ENCODE measurements around the gene TMEM213. TPM values are rescaled to one million over a fixed set of nuclear protein-coding genes. Genes with fewer than 3 reads are reported as not detected.
A peak's percentile ranks its signal among the peaks of the same experiment; 100 is the strongest.

TMEM213 gene
- total and polyA plus RNA-seq, 2 of the 13 experiments (the other 11 are each of a cell fraction or from before 2014, with no cell fraction given): not detected

GRCh38 chr7:138799336-138800000 is 1.7 kb downstream of the TMEM213 start:
- Histone ChIP-seq H2AFZ (ENCODE audit: low read length) (no peak overlapping the region), H3K27ac (ENCODE audit: extremely low read length, insufficient read depth, low read length) (no peak overlapping the region), H3K36me3 (replicated peaks in 1 of 2; ENCODE audit: control insufficient read depth in 1 of 2, insufficient read depth in 2 of 2, low read length in 2 of 2) (no peaks in the 10 kb centered on the region), H3K27me3 (ENCODE audit: control insufficient read depth in 1 of 2, insufficient read depth in 2 of 2, low read length in 2 of 2) (peaks cover 3 to 14% of the 10 kb centered on the region in 2 experiments; a peak in 2 of 5 replicates), H3K9ac (ENCODE audit: insufficient read depth, low read depth, low read length) (no peak overlapping the region), H4K20me1 (ENCODE audit: insufficient read depth, low read length) (no peaks in the 10 kb centered on the region), H3K9me3 (ENCODE audit: low read length) (no peaks in the 10 kb centered on the region), H3K79me2 (ENCODE audit: insufficient read depth, low read length) (no peaks in the 10 kb centered on the region), H3K4me1 (ENCODE audit: insufficient read depth, low read length) (peaks cover 27% of the 10 kb centered on the region), H3K4me2 (ENCODE audit: low read depth, low read length) (no peak overlapping the region), H3K4me3 (replicated peaks in 1 of 3; ENCODE audit: insufficient read depth in 1 of 3, low read depth in 2 of 3, low read length in 3 of 3) (no peak overlapping the region)
- in situ Hi-C loops (cut with HindIII; ENCODE audit: extremely low pct_ligation_motif_present, low pct_unique_long_range_greater_than_20kb) (no loop called here), intact Hi-C loops (cut with micrococcal nuclease; ENCODE audit: unreplicated experiment) (no loop called here)
- no peak for TF ChIP-seq JUND (CRISPR knock-in tag; IDR thresholded peaks at IDR 0.05)
- peak; percentile 34; the same call in 1 of the 2 replicates for TF ChIP-seq MAFF (IDR thresholded peaks at IDR 0.05; ENCODE audit: low read depth, low read length)
- TF ChIP-seq AHDC1 (CRISPR knock-in tag; IDR thresholded peaks at IDR 0.05; ENCODE audit: borderline replicate concordance): no peak
- no peak for TF ChIP-seq BATF2 (CRISPR knock-in tag; IDR thresholded peaks at IDR 0.05)
- no peak for TF ChIP-seq ZNF513 (CRISPR knock-in tag; conservative IDR thresholded peaks at IDR 0.05)
- no peak for TF ChIP-seq ZNF34 (CRISPR knock-in tag; IDR thresholded peaks at IDR 0.05; ENCODE audit: borderline replicate concordance)
- TF ChIP-seq RAD51 (IDR thresholded peaks at IDR 0.05; ENCODE audit: borderline replicate concordance): no peak
- no peak for TF ChIP-seq POGZ (CRISPR knock-in tag; IDR thresholded peaks at IDR 0.05)
- TF ChIP-seq SIX4 (CRISPR knock-in tag; IDR thresholded peaks at IDR 0.05): no peak
- peak; percentile 12 to 54; a peak in 2 of 4 replicates for TF ChIP-seq MAFK (conservative IDR thresholded peaks at IDR 0.05 in 1 of 2, IDR thresholded peaks at IDR 0.05 in 1 of 2; ENCODE audit: low read length in 2 of 2)
- BruUV-seq (replicated peaks): no TSS peak
- ATAC-seq (no peak), FAIRE-seq (no peak), DNase-seq (ENCODE audit: low spot score) (no peak)
- WGBS (ENCODE audit: low lambda C conversion rate): 43% methylated on average over 7 of the region's 7 CpGs
- CTCF ChIA-PET (ENCODE audit: low intra/inter-chr PET ratio, low total read pairs): no interaction called here
- POLR2A ChIA-PET: no interaction called here

Data from HepG2 (cell line).